Astrocyte (in vitro differentiated cells and primary cell): Measurements from ENCODE around the gene FAM174C. TPM values are rescaled to one million over a fixed set of nuclear protein-coding genes. Genes with fewer than 3 reads are reported as not detected.
A peak's percentile ranks its signal among the peaks of the same experiment; 100 is the strongest.

Source experiments
- DNase-seq: peaks from one replicate; pipeline ENCODE4 v3.0.0-alpha.2; 2010; ENCODE audit warnings: low read depth
- FAIRE-seq: peaks from 2 replicates; lab custom pipeline; 2011; peaks lifted over from hg19 to GRCh38; lab: Jason Lieb, UNC
- H2AFZ ChIP-seq: 2 replicates; pipeline ENCODE4 v1.6.0; 2012; ENCODE audit warnings: low read depth, low read length, inconsistent platforms
- H3K27ac ChIP-seq: 2 replicates; pipeline ENCODE4 v1.5.1; 2011; ENCODE audit warnings: low read depth, low read length, inconsistent platforms
- H3K27me3 ChIP-seq: 2 replicates; pipeline ENCODE4 v1.6.0; 2011; ENCODE audit warnings: low read length, inconsistent platforms; ENCODE audit not compliant: insufficient read depth
- H3K36me3 ChIP-seq: 2 replicates; pipeline ENCODE4 v1.5.1; 2011; ENCODE audit warnings: low read length, inconsistent platforms; ENCODE audit not compliant: insufficient read depth
- H3K4me1 ChIP-seq: 2 replicates; pipeline ENCODE4 v1.5.1; 2011; ENCODE audit warnings: low read length, inconsistent platforms; ENCODE audit not compliant: insufficient read depth
- H3K4me2 ChIP-seq: 2 replicates; pipeline ENCODE4 v1.6.0; 2012; ENCODE audit warnings: low read length, inconsistent platforms
- H3K4me3 ChIP-seq: 2 replicates; pipeline ENCODE4 v1.5.1; 2011; ENCODE audit warnings: low read depth, mild to moderate bottlenecking, low read length, inconsistent platforms; ENCODE audit not compliant: insufficient read depth
- H3K79me2 ChIP-seq: 2 replicates; pipeline ENCODE4 v1.6.0; 2012; ENCODE audit warnings: mild to moderate bottlenecking, low read length, inconsistent platforms; ENCODE audit not compliant: insufficient read depth
- H3K9ac ChIP-seq: 2 replicates; pipeline ENCODE4 v1.6.0; 2012; ENCODE audit warnings: mild to moderate bottlenecking, low read length, inconsistent platforms
- H3K9me3 ChIP-seq: 2 replicates; pipeline ENCODE4 v1.5.1; 2012; ENCODE audit warnings: low read depth, mild to moderate bottlenecking, low read length, inconsistent platforms; ENCODE audit not compliant: insufficient read depth
- H4K20me1 ChIP-seq: 2 replicates; pipeline ENCODE4 v1.6.0; 2012; ENCODE audit warnings: low read length, inconsistent platforms; ENCODE audit not compliant: insufficient read depth
- H3K27ac Mint-ChIP-seq: one replicate; pipeline ENCODE4 v1.8.0; 2021; ENCODE audit warnings: mild to moderate bottlenecking, mixed read lengths; ENCODE audit not compliant: unreplicated experiment
- H3K27me3 Mint-ChIP-seq: one replicate; pipeline ENCODE4 v1.8.0; 2021; ENCODE audit warnings: low read depth, mixed read lengths; ENCODE audit not compliant: unreplicated experiment
- H3K36me3 Mint-ChIP-seq: one replicate; pipeline ENCODE4 v1.8.0; 2021; ENCODE audit warnings: low read depth, mixed read lengths; ENCODE audit not compliant: unreplicated experiment
- H3K4me1 Mint-ChIP-seq: one replicate; pipeline ENCODE4 v1.8.0; 2021; ENCODE audit warnings: low read depth, mixed read lengths; ENCODE audit not compliant: unreplicated experiment
- H3K4me3 Mint-ChIP-seq: one replicate; pipeline ENCODE4 v1.8.0; 2021; ENCODE audit warnings: mild to moderate bottlenecking, moderate library complexity, mixed read lengths; ENCODE audit not compliant: unreplicated experiment
- H3K9me3 Mint-ChIP-seq: one replicate; pipeline ENCODE4 v1.8.0; 2021; ENCODE audit warnings: mild to moderate bottlenecking, mixed read lengths; ENCODE audit not compliant: unreplicated experiment
- EZH2 ChIP-seq: IDR thresholded peaks from 2 replicates; pipeline ENCODE4 v1.6.1; 2012; ENCODE audit warnings: mild to moderate bottlenecking, low read length, inconsistent platforms; ENCODE audit not compliant: insufficient read depth
- total RNA-seq: library from RNA; stranded (reverse); gene quantifications from 2 replicates; pipeline ENCODE4 v1.2.1, GENCODE V29; 2021
- TF ChIP-seq, protein P1 (sequence below): IDR thresholded peaks from 2 replicates; pipeline ENCODE4 v1.5.1; 2011; ENCODE audit warnings: low read depth, mild to moderate bottlenecking, inconsistent platforms, low read length, moderate library complexity; ENCODE audit not compliant: insufficient read depth

FAM174C gene
- total RNA-seq, 1 donor from 2014 or later: 50.5 TPM

DNA sequence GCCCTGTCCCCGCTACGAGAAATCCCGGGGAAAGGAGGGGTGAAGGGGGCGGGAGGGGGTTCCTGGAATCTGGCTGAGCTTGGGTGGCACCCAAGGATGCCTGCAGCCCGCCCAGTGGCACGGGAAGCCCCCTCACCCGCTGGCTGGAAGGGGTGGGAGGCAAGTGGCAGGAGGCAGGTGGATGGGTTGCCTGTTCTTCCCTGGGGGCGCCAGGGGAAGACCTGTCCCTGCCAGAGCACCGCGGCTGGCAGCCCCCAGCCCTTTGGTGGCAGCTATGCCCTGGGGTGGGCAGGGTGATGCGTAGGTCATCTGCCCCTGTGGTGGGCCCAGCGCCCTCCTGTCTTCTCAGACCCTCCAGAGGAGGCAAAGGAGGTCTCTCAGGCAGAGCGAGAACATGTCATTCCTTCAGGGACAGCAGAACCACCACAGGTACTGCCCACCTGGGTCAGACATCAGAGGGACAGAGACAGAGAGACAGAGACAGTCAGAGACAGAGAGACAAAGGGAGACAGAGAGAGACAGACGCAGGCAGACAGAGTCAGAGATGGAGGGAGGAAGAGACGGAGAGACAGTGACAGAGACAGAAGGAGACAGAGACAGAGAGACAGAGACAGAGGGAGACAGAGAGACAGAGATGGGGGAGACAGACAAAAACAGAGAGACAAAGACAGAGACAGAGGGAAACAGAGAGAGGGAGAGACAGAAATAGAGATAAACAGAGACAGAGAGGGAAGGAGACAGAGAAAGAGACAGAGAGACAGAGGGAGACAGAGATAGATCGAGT lies 47.1 kb downstream of the FAM174C start:
- Histone ChIP-seq H3K79me2 (no peaks in the 10 kb centered on the region), H3K9me3 (no peaks in the 10 kb centered on the region), H3K27ac (no peak overlapping the region), H3K4me3 (no peak overlapping the region), H2AFZ (no peak overlapping the region), H3K9ac (no peak overlapping the region), H3K4me1 (peaks cover 13% of the 10 kb centered on the region), H4K20me1 (no peaks in the 10 kb centered on the region), H3K27me3 (peaks cover 7% of the 10 kb centered on the region), H3K4me2 (no peak overlapping the region), H3K36me3 (no peaks in the 10 kb centered on the region)
- no peaks in the 10 kb centered on the region for H3K4me1 Mint-ChIP-seq
- H3K36me3 Mint-ChIP-seq: no peaks in the 10 kb centered on the region
- H3K27me3 Mint-ChIP-seq: peaks cover 15% of the 10 kb centered on the region
- DNase-seq (no peak), FAIRE-seq (no peak)
- TF ChIP-seq, protein P1, sequence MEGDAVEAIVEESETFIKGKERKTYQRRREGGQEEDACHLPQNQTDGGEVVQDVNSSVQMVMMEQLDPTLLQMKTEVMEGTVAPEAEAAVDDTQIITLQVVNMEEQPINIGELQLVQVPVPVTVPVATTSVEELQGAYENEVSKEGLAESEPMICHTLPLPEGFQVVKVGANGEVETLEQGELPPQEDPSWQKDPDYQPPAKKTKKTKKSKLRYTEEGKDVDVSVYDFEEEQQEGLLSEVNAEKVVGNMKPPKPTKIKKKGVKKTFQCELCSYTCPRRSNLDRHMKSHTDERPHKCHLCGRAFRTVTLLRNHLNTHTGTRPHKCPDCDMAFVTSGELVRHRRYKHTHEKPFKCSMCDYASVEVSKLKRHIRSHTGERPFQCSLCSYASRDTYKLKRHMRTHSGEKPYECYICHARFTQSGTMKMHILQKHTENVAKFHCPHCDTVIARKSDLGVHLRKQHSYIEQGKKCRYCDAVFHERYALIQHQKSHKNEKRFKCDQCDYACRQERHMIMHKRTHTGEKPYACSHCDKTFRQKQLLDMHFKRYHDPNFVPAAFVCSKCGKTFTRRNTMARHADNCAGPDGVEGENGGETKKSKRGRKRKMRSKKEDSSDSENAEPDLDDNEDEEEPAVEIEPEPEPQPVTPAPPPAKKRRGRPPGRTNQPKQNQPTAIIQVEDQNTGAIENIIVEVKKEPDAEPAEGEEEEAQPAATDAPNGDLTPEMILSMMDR: no peak
- TF ChIP-seq EZH2: no peak
- peaks cover 2% of the 10 kb centered on the region for H3K9me3 Mint-ChIP-seq
- peak overlapping the region; percentile 42 for H3K4me3 Mint-ChIP-seq
- H3K27ac Mint-ChIP-seq: no peak overlapping the region

DNA sequence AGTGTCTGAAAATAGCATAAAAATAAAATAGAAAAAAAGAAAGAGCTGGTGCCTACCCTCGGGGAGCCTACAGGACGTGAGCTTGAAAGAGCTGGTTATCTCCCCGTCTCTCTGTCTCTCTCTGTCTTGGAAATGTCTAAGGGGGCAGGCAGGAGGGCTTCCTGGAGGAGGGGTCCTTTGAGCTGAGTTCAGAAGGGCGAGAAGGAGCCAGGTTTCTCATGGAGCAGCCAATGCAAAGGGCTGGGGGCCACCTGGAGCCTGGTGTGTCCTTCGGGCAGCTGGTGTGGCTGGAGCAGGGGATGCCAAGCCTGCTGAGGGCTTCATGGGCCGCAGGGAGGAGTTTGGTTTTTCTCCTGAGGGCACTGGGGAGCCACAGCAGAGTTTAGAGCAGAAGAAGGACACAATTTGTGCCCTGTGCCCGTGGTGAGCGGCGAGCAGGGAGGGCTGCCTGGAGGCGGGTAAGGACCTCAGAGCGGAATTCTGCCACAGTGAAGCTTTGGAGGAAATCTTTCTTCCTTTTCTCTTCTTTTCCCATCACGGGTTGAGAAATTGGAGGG lies 49.0 kb downstream of the FAM174C start:
- DNase-seq: no peak
- H3K9me3 ChIP-seq: no peaks in the 10 kb centered on the region
- no peaks in the 10 kb centered on the region for H3K79me2 ChIP-seq
- FAIRE-seq: no peak
- Mint-ChIP-seq H3K9me3 (peaks cover 2% of the 10 kb centered on the region), H3K4me1 (no peaks in the 10 kb centered on the region), H3K36me3 (no peaks in the 10 kb centered on the region), H3K27me3 (peaks cover 6% of the 10 kb centered on the region), H3K27ac (no peak overlapping the region), H3K4me3 (peak overlapping the region; percentile 57)
- H2AFZ ChIP-seq: peak overlapping the region; percentile 78
- H3K4me1 ChIP-seq: peaks cover 13% of the 10 kb centered on the region
- no peaks in the 10 kb centered on the region for H4K20me1 ChIP-seq
- peaks cover 2% of the 10 kb centered on the region for H3K27me3 ChIP-seq
- peak overlapping the region; percentile 73 for H3K9ac ChIP-seq
- no peak overlapping the region for H3K27ac ChIP-seq
- H3K4me3 ChIP-seq: peak overlapping the region; percentile 51
- H3K4me2 ChIP-seq: peak overlapping the region; percentile 78
- TF ChIP-seq, protein P1: no peak
- no peak for TF ChIP-seq EZH2
- H3K36me3 ChIP-seq: no peaks in the 10 kb centered on the region
